ENCODE results near the gene CALCB. TPM values are rescaled to one million over a fixed set of nuclear protein-coding genes. Genes with fewer than 3 reads are reported as not detected.

Gene CALCB
- total and polyA plus RNA-seq, 2 of the 8 experiments (the other 6 are each of a cell fraction or from before 2014, with no cell fraction given), result 3.7 to 4.2 TPM

DNA sequence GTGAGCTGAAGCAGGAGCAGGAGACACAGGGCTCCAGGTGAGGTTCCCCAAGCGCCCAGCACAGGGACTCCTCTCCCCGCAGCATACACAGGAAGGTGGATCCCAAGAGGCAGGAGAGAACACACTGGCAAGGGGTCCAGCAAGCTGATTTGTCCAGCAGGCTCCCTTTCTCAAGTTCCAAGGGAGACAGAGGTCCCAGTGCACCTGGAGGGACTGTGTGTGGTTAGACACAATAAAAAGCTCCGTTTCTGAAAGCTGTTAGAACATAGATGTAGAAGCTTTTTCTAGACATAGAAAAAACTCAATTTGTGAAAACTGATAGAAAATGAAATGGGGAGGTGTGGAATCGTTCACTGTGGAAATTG is 1.8 kb downstream of the CALCB start:
- Histone ChIP-seq H3K79me1 (ENCODE audit: low read depth, low read length) (no peaks in the 10 kb centered on the region), H3K27ac (ENCODE audit: low read depth, low read length) (no peak overlapping the region), H3K14ac (ENCODE audit: insufficient read length) (no peak overlapping the region), H3K36me3 (ENCODE audit: control insufficient read depth in 2 of 4, insufficient read depth in 4 of 4, low read length in 3 of 4) (no peaks in the 10 kb centered on the region), H3K9me3 (ENCODE audit: insufficient read depth in 2 of 2, low read depth in 1 of 2, low read length in 1 of 2) (peaks cover 0 to 6% of the 10 kb centered on the region in 2 experiments; a peak in 2 of 4 replicates), H3K18ac (ENCODE audit: extremely low read depth, low read length) (no peak overlapping the region), H2AK5ac (ENCODE audit: low read depth, low read length) (no peak overlapping the region), H3K4me3 (ENCODE audit: extremely low read depth in 1 of 4, insufficient read depth in 2 of 4, low read depth in 3 of 4, low read length in 4 of 4) (no peak overlapping the region), H3K4me1 (replicated peaks in 1 of 4; ENCODE audit: control insufficient read depth in 3 of 4, insufficient read depth in 4 of 4, low read length in 3 of 4) (peaks cover 0 to 4% (median under 1%) of the 10 kb centered on the region in 4 experiments; a peak in 2 of 7 replicates), H2BK20ac (ENCODE audit: low read length) (no peak overlapping the region), H3K27me3 (replicated peaks in 1 of 4; ENCODE audit: control insufficient read depth in 3 of 4, extremely low read depth in 1 of 4, insufficient read depth in 3 of 4, low read length in 3 of 4) (peaks cover 4 to 24% (median 20%) of the 10 kb centered on the region in 4 experiments), H2BK5ac (ENCODE audit: low read depth, low read length) (no peak overlapping the region), H3K79me2 (ENCODE audit: control insufficient read depth in 1 of 2, insufficient read depth in 2 of 2, low read length in 2 of 2) (no peaks in the 10 kb centered on the region), H2BK120ac (replicated peaks; ENCODE audit: low read depth, low read length) (no peak overlapping the region), H4K8ac (ENCODE audit: extremely low read depth, insufficient read depth, low read length) (no peak overlapping the region), H3K4ac (replicated peaks; ENCODE audit: insufficient read length, low read depth, low read length) (no peak overlapping the region), H4K20me1 (replicated peaks in 1 of 2; ENCODE audit: control insufficient read depth in 1 of 2, insufficient read depth in 2 of 2, low read length in 2 of 2) (no peaks in the 10 kb centered on the region), H3K23me2 (ENCODE audit: low read depth, low read length) (peaks cover 11% of the 10 kb centered on the region; the same call in 1 of the 2 replicates), H3K56ac (replicated peaks; ENCODE audit: insufficient read length, low read depth, low read length) (no peak overlapping the region), H4K91ac (replicated peaks; ENCODE audit: insufficient read length, low read length) (no peak overlapping the region), H3K9ac (replicated peaks in 1 of 4; ENCODE audit: extremely low read depth in 1 of 4, low read depth in 3 of 4, low read length in 3 of 4) (no peak overlapping the region), H4K5ac (ENCODE audit: insufficient read length, low read depth, low read length) (no peak overlapping the region), H2AFZ (ENCODE audit: low read length) (no peak overlapping the region), H2BK12ac (ENCODE audit: low read depth, low read length) (no peak overlapping the region), H2BK15ac (ENCODE audit: low read length) (no peak overlapping the region), H3K4me2 (ENCODE audit: insufficient read depth in 1 of 2, low read depth in 2 of 2, low read length in 2 of 2) (peak overlapping the region in 1 of 2 experiments; percentile 77; a peak in 1 of 4 replicates), H3K23ac (ENCODE audit: insufficient read length) (no peak overlapping the region)
- POLR2A ChIA-PET (ENCODE audit: partially characterized antibody), result no interaction called here
- TF ChIP-seq ZNF274 (IDR thresholded peaks at IDR 0.05; ENCODE audit: borderline replicate concordance, extremely low read depth, low read length) (no peak), SP1 (IDR thresholded peaks at IDR 0.05; ENCODE audit: low read depth, low read length) (no peak), HDAC2 (IDR thresholded peaks at IDR 0.05; ENCODE audit: borderline replicate concordance in 1 of 2, low read depth in 2 of 2, low read length in 2 of 2) (no peak), EZH2 (IDR thresholded peaks at IDR 0.05; ENCODE audit: low read depth, low read length, severe bottlenecking) (no peak)
- FAIRE-seq, result no peak
- no peak for DNase-seq (ENCODE audit: low read depth in 1 of 2, low spot score in 2 of 2)
- WGBS, 2 experiments (ENCODE audit: extremely low coverage in 1 of 2, insufficient coverage in 1 of 2, insufficient read length in 1 of 2, insufficient replicate concordance in 2 of 2, low coverage in 1 of 2, low lambda C conversion rate in 2 of 2, missing lambda C conversion rate in 1 of 2), result 67% methylated on average over 4 of the region's 4 CpGs; no CpG with 5 or more reads in 1 of the 2 experiments
- CTCF ChIA-PET (ENCODE audit: partially characterized antibody), result interaction anchor here (0.6 to 7.1 kb wide), 54 partner anchors 9 to 1631 kb away, joined by 3 to 101 read pairs (median 4); partner anchors contain the start of gene CALCA
